ENCODE measurements around the gene MYL4.

- TF ChIP-seq CTCF (IDR thresholded peaks at IDR 0.05): no peak
- TF ChIP-seq POLR2A (IDR thresholded peaks at IDR 0.05): no peak
Observed at GRCh38 chr17:47219621-47220475, 10.7 kb downstream of the MYL4 start.

All from esophagus squamous epithelium (tissue), 4 donors.